Activated CD8-positive, alpha-beta memory T cell treated with anti-CD3 and anti-CD28 coated beads for 4 hours (primary cell): ENCODE results near the gene PLTP.
"Not testable (repeated sequence)": the region's sequence is repeated elsewhere in the genome, so short reads cannot be mapped to it uniquely, and the experiment has no call there.

Experiments used
- DNase-seq, 2 donors: peaks; one replicate each; pipeline ENCODE4 v3.0.0-alpha.2; 2020; ENCODE audit warnings: low read depth in 2 of 2

The PLTP gene

GRCh38 chr20:45920462-45921336 is 8.7 kb upstream of the PLTP start:
- DNase-seq: no peak

GRCh38 chr20:45919542-45920399 is 7.8 kb upstream of the PLTP start:
- DNase-seq: no peak

- no peak for DNase-seq
These were observed 7.0 kb upstream of the PLTP start for GRCh38 chr20:45918779-45919537.

- DNase-seq: no peak
These were observed 6.3 kb upstream of the PLTP start for GRCh38 chr20:45918182-45918737.

GRCh38 chr20:45917790-45918141 is 5.8 kb upstream of the PLTP start:
- DNase-seq: no peak

GRCh38 chr20:45913116-45913515 is 1.2 kb upstream of the PLTP start:
- DNase-seq: no peak

GRCh38 chr20:45912344-45912682 is 358 bp upstream of the PLTP start:
- DNase-seq: no peak

GRCh38 chr20:45910670-45911485 is 1.1 kb downstream of the PLTP start:
- DNase-seq: peak; percentile 86 to 89

- DNase-seq: no peak
These were observed 1.9 kb downstream of the PLTP start for GRCh38 chr20:45909817-45910669.

- DNase-seq: no peak
These were observed 2.6 kb downstream of the PLTP start for GRCh38 chr20:45909336-45909808.

GRCh38 chr20:45908084-45908483 is 3.9 kb downstream of the PLTP start:
- no peak for DNase-seq

- no peak for DNase-seq
These were observed 4.6 kb downstream of the PLTP start for GRCh38 chr20:45907219-45907948.

GRCh38 chr20:45905505-45906079 is 6.4 kb downstream of the PLTP start:
- DNase-seq: no peak

- no peak for DNase-seq
These were observed 7.1 kb downstream of the PLTP start for GRCh38 chr20:45904583-45905504.

GRCh38 chr20:45902199-45902701 is 9.7 kb downstream of the PLTP start:
- no peak for DNase-seq

GRCh38 chr20:45901332-45901731 is 10.6 kb downstream of the PLTP start:
- DNase-seq: not testable (repeated sequence)

- no peak for DNase-seq
These were observed 12.7 kb downstream of the PLTP start for GRCh38 chr20:45899046-45899835.
